ENCODE measurements around the gene PBLD.
"Not testable (repeated sequence)": the region's sequence is repeated elsewhere in the genome, so short reads cannot be mapped to it uniquely, and the experiment has no call there.

Gene PBLD

DNA sequence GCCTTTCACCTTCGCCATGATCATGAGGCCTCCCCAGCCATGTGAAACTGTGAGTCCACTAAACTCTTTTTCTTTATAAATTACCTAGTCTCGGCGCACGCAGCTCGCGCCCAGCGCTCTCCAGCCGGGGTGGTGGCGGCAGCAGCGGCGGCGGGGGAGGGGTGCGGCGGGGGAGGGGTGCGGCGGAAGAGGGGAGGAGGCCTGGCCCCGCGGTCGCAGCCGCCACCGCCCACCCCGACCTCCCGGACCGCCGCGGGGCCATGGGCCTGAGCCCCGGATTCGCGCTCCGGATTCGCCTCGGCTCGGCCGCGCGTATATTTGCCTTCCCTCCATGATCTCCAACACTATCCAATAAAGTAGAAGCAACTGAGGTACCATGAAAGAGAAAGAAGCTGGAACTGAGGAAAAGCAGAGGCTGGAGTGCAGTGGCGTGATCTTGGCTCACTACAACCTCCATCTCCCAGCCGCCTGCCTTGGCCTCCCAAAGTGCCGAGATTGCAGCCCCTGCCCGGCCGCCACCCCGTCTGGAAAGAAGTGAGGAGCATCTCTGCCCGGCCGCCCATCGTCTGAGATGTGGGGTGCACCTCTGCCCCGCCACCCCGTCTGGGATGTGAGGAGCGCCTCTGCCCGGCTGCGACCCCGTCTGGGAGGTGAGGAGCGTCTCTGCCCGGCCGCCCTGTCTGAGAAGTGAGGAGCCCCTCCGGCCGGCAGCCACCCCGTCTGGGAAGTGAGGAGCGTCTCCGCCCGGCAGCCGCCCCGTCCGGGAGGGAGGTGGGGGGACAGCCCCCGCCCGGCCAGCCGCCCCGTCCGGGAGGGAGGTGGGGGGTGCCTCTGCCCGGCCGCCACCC lies 53.6 kb downstream of the PBLD start:
- DNase-seq (ENCODE audit: low read depth in 2 of 2): not testable (repeated sequence)

DNA sequence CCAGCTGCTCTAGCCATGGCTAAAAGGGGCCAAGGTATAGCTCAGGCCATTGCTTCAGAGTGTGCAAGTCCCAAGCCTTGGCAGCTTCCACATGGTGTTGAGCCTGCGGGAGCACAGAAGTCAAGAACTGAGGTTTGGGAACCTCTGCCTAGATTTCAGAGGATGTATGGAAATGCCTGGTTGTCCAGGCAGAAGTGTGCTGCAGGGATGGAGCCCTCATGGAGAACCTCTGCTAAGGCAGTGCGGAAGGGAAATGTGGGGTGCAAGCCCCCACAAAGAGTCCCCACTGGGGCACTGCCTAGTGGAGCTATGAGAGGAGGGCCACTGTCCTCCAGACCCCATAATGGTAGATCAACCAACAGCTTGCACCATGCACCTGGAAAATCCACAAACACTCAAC lies 54.9 kb downstream of the PBLD start:
- DNase-seq (ENCODE audit: low read depth in 2 of 2): not testable (repeated sequence)

DNA sequence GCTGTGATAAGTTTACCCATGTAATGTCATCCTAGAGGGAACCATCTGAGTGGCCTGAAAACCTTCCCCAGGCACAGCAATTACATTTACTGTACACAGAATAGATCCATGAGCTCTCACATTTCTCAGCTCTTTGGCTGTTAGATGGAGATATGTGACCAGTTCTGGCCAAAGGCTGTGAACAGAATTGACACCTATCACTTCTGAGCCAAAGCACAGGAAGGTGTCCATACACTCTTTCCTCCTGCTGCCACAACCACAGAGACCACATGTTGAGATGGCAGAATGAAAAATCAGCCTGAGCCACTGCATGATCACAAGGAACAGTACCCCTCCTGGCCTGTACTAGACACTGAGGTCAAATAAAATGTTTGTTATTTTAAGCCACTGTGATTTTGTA lies 56.5 kb downstream of the PBLD start:
- DNase-seq (ENCODE audit: low read depth in 2 of 2): no peak

DNA sequence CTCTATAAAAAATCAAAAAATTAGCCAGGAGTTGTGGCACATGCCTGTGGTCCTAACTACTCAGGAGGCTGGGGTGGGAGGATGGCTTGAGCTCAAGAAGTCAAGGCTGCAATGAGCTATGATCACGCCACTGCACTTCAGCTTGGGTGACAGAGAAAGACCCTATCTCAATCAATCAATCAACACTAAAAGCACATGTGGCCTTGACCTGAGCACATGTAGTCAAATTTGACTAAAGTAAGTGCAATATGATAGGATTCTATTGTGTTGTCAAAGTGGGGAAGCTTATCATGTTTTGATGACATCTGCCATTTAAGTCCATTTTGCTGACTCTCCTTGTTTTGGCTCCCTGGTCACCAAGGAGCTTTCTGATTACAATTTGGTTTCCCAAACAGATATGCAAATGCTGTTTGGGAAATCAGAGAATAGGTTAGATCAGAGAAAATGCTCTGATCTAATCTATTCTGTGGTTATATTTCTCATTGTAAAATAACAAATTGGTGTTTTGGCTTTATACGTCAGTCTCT lies 57.1 kb downstream of the PBLD start:
- DNase-seq (ENCODE audit: low read depth in 2 of 2): no peak

DNA sequence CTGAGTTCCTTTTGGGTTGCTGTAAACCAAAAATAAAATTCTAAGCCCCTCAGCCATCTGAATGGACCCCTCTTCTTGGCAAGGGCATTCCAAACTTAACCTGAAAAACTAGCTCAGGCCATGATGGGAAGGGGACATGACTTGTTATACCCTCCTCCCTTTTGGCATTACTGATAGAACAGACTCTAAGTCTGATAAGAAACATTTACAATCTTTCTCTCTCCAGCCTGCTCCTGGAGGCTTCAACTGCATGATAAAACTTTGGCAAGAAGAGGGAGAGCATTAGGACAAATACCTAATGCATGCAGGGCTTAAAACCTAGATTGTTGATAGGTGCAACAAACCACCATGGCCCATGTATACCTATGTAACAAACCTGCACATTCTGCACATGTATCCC lies 59.9 kb downstream of the PBLD start:
- no peak for DNase-seq (ENCODE audit: low read depth in 2 of 2)

DNA sequence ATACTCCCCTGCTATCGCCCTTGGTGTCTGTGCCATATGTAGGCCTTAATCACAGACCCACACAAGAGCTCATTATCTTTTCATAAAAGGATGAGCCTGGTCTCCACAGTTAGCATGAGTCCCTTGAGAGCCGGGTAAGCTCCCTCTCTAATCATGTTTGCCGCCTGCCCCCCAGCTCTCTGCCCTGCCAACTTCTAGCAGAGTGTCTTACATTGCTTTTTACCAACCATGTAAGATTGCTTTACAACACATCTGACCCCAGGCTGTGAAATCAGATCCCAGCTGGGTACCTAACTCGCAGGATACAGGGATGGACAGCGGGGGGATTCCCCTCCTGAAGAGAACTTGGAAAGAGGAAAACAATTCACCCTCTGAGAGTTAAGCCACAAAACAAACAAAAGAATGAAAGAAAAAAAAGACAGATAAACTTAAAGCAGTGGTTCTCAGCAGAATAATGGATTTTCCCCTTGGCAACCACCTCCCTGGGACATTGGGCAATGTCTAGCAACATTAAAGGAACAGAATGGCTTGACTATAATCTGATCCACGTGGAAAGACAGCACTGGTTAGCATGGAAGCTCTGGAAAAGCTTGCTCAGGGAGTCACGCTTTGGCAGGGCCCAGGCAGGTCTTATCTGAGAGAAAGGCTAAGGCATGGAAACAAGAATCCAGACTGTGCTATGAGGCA lies 61.4 kb downstream of the PBLD start:
- DNase-seq (ENCODE audit: low read depth in 2 of 2): no peak

DNA sequence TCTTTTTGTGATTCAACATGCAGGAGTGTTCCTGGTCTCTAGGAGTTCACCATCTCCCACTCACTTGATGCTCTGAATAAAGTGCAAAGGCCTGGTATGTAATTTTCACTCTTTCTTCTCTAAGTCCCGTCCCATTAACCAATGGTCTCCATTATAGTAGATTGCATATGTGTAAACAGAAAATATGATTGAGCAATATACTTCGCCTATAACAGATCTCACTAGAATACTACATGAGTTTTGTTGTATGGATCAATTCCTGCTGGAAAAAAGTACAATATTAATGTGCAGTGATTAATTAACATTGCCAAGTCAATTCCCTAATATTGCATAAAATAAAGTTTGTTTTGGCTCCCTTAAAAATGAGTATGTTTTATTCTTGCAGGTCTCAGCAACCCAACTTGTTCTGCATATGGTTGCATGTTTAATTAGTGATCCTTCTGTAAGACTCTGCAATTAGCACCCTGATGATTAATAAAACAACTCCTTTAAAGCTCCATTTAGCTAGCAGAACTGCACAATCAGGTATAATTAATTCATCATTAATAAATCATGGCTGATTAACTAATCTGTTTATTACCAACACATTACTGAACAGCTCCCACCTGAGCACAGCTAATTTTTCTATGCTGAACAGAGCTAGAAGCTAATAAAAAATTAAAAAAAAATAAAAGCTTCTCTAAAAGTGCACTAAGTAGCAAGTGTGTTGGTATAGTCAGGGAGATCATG lies 63.0 kb downstream of the PBLD start:
- no peak for DNase-seq (ENCODE audit: low read depth in 2 of 2)

DNA sequence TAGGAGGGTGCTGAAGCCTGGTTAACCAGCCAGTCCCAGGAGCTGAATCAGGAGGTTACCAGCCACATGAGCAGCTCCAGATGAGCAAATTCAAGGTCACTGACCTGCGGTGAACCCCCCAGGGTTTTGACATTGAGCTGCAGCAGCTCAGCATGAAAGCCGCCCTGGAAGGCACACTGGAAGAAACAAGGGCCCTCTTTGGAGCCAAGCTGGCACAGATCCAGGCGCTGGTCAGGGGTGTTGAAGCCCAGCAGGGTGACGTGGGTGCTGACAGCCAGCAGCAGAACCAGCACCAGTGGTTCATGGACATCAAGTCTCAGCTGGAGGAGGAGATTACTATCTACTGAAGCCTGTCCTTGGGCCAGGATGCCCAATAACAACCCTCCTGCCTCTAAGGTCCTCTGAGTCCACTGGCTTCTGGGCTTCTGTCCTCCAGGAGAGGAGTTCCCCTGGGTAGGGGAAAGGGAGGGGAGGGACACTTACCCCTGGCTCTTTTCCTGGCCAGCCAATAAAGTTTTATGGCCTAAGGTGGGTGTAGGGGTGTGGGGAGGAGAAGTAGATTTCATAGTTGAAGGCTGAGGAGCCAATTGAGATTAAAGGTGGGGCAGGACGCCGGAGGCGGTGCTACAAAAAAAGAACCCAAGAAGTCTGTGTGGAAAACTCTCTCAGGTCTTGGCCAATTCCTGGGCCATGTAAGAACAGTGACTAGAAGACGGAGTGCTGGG lies 71.4 kb downstream of the PBLD start:
- no peak for DNase-seq (ENCODE audit: low read depth in 2 of 2)

DNA sequence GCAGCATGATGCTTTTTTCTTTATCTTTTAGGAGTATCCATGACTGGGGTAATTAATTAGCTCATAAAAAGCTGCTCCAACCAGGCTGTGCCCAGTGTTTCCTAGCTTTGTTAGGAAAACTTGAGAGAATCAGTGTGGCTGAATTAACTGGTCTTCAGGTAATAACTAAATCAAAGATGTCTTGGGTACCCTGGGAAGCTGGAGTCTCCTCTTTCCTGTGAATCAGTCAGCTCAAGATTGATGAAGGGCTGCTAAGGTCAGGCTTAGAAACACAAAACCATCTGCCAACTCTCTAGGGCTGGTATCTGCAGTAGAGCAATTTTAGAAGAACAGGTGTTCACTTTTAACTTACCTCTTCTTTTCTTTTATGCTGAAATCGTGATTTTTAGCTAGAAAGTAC lies 79.4 kb downstream of the PBLD start:
- no peak for DNase-seq (ENCODE audit: low read depth in 2 of 2)

DNA sequence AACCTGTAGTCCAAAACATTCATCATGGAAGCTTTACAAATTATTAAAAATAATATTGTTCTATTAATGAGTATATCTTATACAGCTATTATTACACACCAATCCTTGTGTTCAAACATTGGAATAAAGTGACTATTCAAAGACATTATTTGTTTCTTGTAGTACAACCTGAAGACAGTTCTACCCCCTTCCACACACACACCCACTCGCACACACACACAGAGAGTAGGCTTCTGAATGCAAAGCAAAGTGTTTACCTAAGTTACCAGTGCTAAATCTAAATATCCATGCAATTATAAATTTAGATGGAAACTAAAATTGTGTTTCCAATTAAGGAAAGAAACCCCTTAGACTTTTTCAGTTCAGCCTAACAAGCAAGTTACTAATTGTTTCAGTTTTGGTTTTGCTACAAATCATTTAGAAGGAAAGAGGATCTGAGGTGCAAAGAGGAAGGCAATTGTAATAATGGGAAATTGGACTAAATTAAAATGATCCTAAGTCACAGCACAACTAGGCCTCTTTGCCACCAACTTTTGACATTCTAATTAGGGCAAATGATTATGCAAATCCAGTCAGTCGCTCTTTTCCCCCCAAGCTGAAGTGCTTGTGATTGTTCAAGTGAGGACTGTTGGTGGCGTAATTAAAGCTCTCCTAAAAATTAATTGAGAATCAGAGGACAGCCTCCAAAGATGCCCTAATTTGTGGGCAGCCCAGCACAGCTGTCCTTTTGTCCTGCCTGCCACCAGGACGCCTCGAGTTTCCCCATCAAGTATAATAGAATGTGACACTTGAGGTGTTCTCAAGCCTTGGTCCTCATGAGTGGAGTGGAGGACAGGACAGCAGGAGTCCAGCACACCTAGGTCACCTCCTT lies 80.9 kb downstream of the PBLD start:
- no peak for DNase-seq (ENCODE audit: low read depth in 2 of 2)

DNA sequence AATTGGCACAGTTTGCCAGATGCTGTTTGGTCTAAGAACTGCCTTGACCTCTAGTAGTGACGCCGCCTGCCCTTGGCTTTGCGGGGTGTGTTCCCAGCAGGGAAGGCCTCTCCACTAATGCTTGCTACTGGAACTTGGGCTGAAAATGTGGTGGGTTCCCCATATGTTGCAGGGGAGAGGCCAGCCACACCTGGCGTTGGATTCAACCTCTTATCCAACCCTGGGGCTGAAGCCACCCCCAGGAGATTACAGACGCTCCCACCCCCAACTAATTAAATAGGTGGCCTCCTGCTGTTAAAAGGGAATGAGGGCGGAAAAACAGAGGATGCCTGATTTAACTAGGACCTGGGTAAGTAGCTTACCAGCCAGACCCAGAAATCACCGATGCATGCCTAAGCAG lies 81.6 kb downstream of the PBLD start:
- DNase-seq (ENCODE audit: low read depth in 2 of 2): no peak

DNA sequence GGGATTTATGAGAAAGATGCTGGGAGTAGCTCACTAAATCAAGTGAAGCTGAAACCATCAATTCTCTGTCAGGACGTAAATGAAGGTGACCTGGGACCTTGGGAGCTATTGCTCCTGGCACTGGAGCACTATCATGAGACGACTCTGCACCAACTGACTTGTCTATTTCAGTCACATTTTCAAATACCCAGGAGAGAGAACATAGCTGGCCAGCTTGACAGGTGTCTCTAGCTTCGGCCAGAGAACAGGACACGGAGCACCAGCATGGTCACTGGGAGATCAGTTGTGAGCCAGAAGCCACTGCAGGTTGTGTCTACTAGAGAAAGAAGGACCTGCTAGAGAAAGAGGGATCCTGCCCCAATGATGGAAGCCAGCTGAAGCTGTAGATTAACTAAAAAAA lies 83.4 kb downstream of the PBLD start:
- DNase-seq (ENCODE audit: low read depth in 2 of 2): no peak

DNA sequence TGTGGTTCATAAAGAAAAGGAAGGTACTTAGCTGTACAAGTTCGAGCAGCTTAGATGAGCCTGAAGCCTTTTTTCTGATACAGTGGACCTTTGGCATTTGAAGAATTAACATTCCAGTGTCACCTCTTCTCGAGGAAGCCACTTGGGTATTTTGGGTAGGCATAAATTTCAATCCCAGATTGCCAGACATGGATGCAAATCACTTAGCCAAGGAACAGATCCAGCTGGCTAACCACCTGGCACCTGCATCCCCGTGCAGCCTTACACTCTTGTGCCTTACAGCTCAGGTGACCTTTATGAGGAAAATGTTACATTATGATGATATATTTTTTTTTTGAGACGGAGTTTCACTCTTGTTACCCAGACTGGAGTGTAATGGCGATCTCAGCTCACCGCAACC lies 84.8 kb downstream of the PBLD start:
- no peak for DNase-seq (ENCODE audit: low read depth in 2 of 2)

DNA sequence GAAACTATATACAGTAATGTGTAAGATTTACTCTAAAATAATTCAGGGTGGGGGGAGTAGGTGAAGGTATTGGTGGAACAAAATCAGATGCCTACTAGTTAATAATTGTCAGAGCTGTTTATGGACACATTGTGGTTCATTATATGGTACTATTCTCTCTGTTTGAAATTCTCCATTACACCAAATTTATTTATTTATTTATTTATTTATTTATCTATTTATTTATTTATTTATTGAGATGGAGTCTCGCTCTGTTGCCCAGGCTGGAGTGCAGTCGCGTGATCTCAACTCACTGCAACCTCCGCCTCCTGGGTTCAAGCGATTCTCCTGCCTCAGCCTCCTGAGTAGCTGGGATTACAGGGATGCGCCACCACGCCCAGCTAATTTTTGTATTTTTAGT lies 86.3 kb downstream of the PBLD start:
- DNase-seq (ENCODE audit: low read depth in 2 of 2): not testable (repeated sequence)

DNA sequence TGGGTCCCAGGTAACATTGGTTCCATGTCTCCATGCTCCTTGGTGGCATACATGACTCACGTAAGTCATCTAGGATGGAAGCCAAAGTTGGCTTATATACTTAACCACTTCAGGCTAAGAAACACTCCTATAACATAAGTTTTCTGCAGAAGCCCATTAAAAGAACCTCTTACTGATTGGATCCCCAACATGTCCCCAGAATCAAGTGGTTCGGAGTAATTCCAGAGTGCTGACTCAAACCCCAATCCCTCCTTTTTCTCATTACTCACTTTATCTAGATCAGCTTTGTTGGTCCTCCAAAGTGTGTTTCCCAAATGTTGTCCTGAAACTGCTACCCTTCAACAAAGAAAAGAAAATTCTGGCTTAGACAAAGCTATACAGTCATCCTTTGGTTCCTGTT lies 90.7 kb downstream of the PBLD start:
- DNase-seq (ENCODE audit: low read depth in 2 of 2): no peak

DNA sequence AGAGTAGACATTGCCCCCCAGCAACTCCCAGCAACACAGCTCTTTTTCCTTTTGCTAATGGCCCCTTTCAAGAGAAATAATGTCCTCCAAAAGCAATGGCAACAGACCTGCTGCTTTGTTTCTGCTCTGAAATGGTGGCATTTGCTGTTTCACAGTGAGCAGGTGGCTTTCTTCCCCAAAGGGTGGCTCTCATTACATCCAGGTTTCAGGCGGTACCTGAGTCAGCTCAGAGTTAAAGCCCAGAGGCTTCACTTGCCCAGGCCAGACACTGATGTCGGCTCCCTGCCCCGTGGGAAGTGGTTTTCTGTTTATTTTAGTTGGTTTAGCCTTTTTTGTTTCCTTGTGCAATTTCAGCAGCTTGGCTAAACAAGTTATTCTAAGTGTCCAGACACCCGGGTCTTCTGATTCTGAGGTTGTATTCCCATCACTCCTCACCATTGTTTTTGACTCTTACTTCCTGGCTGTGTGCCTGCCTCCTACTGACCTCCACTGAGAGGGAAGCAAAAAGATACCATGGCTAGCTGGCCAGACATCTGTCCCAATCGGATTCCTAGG lies 93.1 kb downstream of the PBLD start:
- DNase-seq (ENCODE audit: low read depth in 2 of 2): no peak

DNA sequence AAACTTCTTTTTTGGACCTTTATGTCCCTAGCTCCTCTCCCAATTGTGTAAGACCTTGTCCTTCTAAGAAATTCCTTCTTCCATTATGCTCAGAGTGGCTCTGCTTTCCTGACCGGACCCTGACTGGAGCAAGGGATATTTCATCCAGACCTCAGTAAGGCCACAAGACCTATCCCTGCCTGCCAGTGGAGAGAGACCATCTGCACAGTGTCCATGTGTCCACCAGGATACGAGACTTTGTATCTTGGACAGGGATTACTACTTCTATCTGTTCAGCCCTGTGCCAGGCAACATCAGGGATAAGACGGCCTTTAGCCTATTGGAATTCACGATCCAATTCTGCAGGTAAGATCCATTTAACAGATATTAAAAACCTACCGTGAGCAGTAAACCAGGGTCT lies 93.7 kb downstream of the PBLD start:
- DNase-seq (ENCODE audit: low read depth in 2 of 2): no peak

DNA sequence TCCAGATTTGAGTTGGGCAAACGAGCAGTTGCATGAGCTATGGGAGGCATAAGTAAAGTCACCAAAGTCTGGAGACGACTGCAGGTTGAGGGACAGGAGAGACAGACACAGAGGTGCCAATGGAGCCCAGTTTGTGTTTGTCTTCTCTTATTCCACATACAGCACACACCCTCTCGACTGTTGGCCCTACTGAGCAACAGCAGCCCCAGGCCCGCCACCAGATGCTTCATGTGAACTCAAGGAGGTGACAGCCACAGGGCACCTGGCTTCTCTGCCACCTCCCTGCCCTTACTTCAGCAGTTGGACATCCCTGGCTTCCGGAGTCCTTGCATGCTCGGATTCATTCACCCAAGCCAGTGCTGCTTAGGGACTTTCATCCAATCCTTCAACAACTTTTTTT lies 94.4 kb downstream of the PBLD start:
- no peak for DNase-seq (ENCODE audit: low read depth in 2 of 2)

DNA sequence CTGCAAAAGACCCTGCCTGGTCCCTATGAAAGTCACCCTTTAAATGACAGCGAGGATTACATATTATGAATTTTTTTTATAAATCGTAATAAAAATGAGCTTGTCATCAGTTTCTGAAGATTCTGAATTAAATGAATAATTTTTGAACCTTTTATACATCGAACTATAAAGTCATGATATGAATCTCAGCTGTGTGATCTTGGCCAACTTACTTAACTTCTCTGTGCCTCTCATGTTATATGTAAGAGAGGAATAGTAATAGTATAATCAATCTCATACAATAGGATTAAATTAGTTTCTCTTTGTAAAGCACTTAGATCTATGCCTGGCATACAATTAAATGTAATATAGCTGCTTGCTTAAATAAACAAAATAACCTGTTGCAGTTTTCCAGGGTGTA lies 95.6 kb downstream of the PBLD start:
- DNase-seq (ENCODE audit: low read depth in 2 of 2): no peak

DNA sequence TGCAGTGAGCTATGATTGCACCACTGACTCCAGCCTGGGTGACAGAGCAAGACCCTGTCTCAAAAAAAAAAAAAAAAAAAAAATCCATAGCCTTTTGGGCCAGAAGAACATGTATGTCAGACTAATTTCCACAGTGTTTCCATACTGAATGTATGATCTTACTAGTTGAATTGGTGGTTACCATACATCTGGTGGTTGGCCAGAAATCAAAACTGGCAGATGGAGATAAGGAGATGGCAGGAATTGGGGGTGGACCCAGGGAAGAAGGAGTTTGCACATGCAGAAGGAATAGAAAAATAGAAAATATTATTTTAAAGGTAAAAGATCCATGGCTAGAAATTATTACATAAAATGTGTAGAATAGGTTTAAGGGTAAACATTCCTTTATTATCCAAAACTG lies 97.1 kb downstream of the PBLD start:
- no peak for DNase-seq (ENCODE audit: low read depth in 2 of 2)

DNA sequence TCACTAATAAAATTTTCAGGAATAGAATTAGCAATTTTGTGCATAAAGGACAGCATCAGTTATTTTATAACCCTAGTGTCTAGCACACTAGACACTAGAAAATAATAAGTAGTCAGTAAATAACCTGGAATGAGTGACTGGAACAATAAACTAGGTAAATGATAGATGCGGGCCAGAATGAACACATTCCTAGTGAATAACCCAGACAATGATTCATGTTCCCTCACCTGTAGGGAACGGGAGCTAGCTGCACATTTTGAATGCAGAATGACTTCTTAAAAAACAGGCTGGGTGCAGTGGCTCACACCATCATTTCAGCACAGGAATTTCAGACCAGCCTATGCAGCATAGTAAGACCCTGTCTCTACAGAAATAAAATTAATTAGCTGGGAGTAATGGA lies 97.6 kb downstream of the PBLD start:
- DNase-seq (ENCODE audit: low read depth in 2 of 2): no peak

Measured in stimulated activated CD8-positive, alpha-beta memory T cell treated with anti-CD3 and anti-CD28 coated beads, Interleukin-7, amount 100 ng/mL, for 1 hour (primary cell).